Measurements from ENCODE around the gene R3HDM4.
"Not testable (repeated sequence)": the region's sequence is repeated elsewhere in the genome, so short reads cannot be mapped to it uniquely, and the experiment has no call there.

R3HDM4 gene

GRCh38 chr19:871446-872265 is 41.4 kb downstream of the R3HDM4 start:
- DNase-seq = no peak

GRCh38 chr19:870963-871401 is 42.0 kb downstream of the R3HDM4 start:
- DNase-seq = no peak

- no peak for DNase-seq
Observed at GRCh38 chr19:870314-870713, 42.7 kb downstream of the R3HDM4 start.

- no peak for DNase-seq
Observed at GRCh38 chr19:869245-870177, 43.5 kb downstream of the R3HDM4 start.

- no peak for DNase-seq
Observed at GRCh38 chr19:868458-869244, 44.4 kb downstream of the R3HDM4 start.

GRCh38 chr19:867855-868457 is 45.1 kb downstream of the R3HDM4 start:
- DNase-seq = no peak

- DNase-seq = no peak
Observed at GRCh38 chr19:867301-867793, 45.7 kb downstream of the R3HDM4 start.

GRCh38 chr19:866769-867300 is 46.2 kb downstream of the R3HDM4 start:
- DNase-seq = no peak

- DNase-seq = no peak
Observed at GRCh38 chr19:863315-863620, 49.8 kb downstream of the R3HDM4 start.

- DNase-seq = no peak
Observed at GRCh38 chr19:862581-863314, 50.3 kb downstream of the R3HDM4 start.

GRCh38 chr19:861756-862580 is 51.1 kb downstream of the R3HDM4 start:
- no peak for DNase-seq

- no peak for DNase-seq
Observed at GRCh38 chr19:861141-861755, 51.8 kb downstream of the R3HDM4 start.

GRCh38 chr19:858868-859843 is 53.9 kb downstream of the R3HDM4 start, which contains the start of gene CFD:
TSS of gene CFD (plus strand) at chr19:859664. CDS start at chr19:859690, 26 bp downstream.
- DNase-seq = no peak

- no peak for DNase-seq
Observed at GRCh38 chr19:858284-858683, 54.7 kb downstream of the R3HDM4 start.

GRCh38 chr19:855566-856120 is 57.4 kb downstream of the R3HDM4 start:
- no peak for DNase-seq

- DNase-seq = no peak
Observed at GRCh38 chr19:855142-855541, 57.9 kb downstream of the R3HDM4 start.

- no peak for DNase-seq
Observed at GRCh38 chr19:854549-854948, 58.5 kb downstream of the R3HDM4 start.

GRCh38 chr19:853614-854220 is 59.3 kb downstream of the R3HDM4 start:
- DNase-seq = not testable (repeated sequence)
